Activated naive CD4-positive, alpha-beta T cell (primary cell): ENCODE data around the gene DAAM1.

Source experiments
- DNase-seq, 4 experiments: peaks; one replicate each; lab custom pipeline; 2025; lab: John Stamatoyannopoulos, UW

Gene DAAM1

GRCh38 chr14:59341858-59342477, 153.5 kb downstream of the DAAM1 start:
- no peak for DNase-seq

- DNase-seq: no peak
Measured at GRCh38 chr14:59342516-59343484, 154.3 kb downstream of the DAAM1 start.

- no peak for DNase-seq
Measured at GRCh38 chr14:59343585-59343984, 155.1 kb downstream of the DAAM1 start.

DNA sequence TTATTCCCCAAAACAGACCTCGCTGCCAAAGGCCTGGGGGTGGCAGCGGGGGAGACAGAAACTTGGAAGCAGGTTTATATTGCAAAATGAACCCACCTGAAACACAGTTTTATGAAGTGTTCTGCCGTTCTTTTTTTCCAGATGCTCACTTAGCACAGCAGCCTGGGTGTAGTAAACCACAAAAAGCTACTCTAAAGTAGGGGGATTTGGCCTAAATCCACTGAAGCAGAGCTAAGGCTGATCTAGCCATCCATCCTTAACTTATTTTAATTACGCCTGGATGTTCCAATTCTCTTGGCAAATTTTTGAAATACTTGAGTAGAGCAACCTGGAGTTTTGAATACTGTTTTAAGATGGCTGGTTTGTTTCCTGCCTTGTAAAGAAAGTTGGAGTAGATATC, 155.5 kb downstream of the DAAM1 start:
- no peak for DNase-seq

- no peak for DNase-seq
Measured at GRCh38 chr14:59344691-59345455, 156.4 kb downstream of the DAAM1 start.

DNA sequence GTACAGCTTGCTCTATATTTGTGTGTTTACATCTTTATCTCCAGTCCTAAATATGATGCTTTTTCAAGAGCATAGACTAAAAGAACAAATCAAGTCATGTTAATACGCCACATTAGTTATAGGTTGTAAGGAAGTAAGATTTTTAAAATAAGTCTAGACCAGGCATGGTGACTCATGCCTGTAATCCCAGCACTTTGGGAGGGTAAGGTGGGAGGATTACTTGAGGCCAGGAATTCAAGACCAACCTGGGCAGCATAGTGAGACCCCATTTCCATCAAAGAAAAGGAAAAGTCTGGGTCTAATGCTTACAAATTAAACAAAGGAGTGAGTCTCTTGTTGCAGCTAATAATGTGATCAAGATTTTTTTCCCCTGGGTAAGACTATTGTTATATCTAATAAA, 157.9 kb downstream of the DAAM1 start:
- DNase-seq: no peak

- DNase-seq: no peak
Measured at GRCh38 chr14:59346796-59347510, 158.5 kb downstream of the DAAM1 start.

DNA sequence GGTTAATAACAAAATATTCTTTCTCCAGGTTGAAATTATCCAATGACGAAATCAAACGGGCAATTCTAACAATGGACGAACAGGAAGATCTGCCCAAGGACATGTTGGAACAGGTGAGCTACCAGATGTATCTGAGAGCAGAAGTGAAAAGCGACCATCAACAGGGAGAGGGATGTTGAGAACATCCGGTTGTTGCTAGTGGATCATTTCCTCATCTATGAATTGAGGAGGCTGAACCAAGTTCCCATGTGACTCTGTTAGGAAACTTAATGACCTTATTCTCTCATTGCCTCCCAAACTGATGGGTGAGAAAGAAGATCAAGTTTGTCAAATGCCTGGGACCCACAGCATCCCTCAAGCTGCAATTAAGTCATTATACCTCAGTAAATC, 159.0 kb downstream of the DAAM1 start:
- no peak for DNase-seq

DNA sequence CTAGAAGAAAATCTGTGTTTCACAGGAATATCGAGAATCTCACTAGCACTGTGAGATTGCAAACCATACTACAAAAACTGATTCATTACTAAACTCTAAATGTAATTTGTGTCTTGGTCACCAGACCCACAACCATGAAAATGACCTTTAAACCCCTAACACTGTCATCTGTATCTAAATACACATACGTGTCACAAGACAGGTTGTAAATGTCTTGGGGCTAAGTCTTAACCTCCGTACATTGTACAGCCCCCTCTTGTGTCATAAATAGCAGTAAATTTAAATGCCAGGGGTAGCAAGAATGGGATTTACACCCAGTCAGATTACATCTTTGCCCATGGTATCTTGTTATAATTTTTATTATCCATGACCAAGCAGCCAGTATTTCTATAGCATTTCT, 159.4 kb downstream of the DAAM1 start:
- no peak for DNase-seq

- no peak for DNase-seq
Measured at GRCh38 chr14:59349258-59349701, 160.8 kb downstream of the DAAM1 start.

DNA sequence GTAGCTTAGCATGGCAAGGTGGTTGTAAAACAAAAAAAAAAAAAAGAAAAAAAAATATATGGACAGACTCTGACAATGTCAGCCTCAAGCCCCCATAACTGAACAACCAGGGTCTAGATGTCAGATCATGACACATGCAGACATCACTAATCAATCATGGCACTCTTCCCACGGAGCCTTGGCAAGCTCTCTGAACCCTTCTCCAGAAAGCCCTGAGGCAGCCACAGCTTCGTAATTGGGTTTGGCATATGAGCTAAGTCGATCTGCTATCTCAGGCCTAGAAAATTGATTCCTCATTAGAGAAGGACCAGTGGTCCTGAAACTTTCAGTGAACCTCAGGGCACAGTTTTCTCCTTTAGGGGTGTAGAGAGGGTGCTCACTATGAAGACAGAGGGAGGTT, 164.5 kb downstream of the DAAM1 start:
- DNase-seq: no peak

DNA sequence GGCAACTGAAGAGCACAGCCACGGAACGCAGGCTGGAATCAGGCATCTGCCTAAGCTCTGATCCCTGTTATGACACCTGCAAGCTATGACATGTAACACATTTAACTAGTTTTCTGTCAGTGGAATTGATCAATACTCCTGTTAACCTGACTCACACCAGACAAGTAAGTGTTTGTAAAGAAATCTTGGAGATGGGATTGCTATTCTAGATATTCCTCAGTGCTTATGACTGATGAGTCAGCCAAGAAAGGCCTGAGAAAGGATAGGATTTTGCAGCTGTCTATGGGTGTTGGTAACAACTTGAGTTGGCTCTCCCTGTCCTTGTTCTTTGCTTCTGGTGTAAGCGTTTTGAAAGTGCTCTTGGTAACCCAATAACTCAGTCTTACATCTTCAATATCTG, 166.2 kb downstream of the DAAM1 start:
- DNase-seq: no peak

GRCh38 chr14:59355091-59355490, 166.6 kb downstream of the DAAM1 start:
- no peak for DNase-seq

DNA sequence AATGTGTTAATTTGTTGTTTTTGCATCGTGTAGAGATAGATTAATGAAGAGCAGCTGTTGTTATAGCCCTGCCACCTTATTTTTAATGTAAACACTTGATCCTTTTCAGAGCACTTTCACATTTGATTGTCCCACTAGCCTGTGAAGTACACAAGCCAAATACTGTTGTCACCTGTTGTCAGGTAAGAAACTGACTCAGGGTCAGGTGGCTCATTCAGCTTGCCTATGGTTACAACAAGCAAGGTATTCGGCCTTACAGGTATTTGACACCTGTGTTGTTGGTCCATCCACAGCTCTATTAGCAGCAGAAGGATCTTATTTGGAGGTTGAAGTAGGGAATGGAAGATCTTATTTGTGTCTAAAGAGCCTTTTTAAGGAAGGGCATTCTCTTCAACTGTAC, 167.8 kb downstream of the DAAM1 start:
- DNase-seq: no peak

- DNase-seq: no peak
Measured at GRCh38 chr14:59356767-59357166, 168.3 kb downstream of the DAAM1 start.

DNA sequence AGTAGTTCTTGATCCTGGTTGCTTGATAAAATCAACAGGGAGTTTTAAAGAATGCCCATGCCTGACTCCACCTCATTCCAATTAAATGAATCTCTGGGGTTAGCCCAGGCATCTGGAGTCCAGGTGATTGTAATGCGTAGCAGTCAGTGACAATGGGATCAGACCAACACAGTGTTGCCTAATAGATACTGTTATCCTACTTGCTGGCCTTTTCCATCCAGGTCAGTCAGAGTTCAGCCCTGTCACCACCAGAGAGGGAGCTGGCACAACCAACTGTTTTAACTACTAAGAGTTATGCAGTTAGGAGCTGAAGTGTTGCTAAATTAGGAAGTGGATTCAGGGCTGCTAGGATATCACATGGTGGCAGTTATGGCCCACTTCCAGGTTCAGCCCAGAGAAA, 169.6 kb downstream of the DAAM1 start:
- no peak for DNase-seq

GRCh38 chr14:59358784-59359183, 170.3 kb downstream of the DAAM1 start:
- DNase-seq: no peak

- DNase-seq: no peak
Measured at GRCh38 chr14:59359431-59360124, 171.1 kb downstream of the DAAM1 start.

- no peak for DNase-seq
Measured at GRCh38 chr14:59360233-59360632, 171.8 kb downstream of the DAAM1 start.

- no peak for DNase-seq
Measured at GRCh38 chr14:59360923-59361794, 172.7 kb downstream of the DAAM1 start.
